HG03097 (cell line): ENCODE measurements around the gene VBP1.
"Not testable (repeated sequence)": the region's sequence is repeated elsewhere in the genome, so short reads cannot be mapped to it uniquely, and the experiment has no call there.

ENCODE experiments used
- ATAC-seq: cut with Tn5 transposase; IDR thresholded peaks from one replicate; pipeline ENCODE4 v1.9.1; 2021; ENCODE audit not compliant: unreplicated experiment, low FRiP score

VBP1 gene

GRCh38 chrX:155263854-155264628 lies 47.8 kb downstream of the VBP1 start, which contains the start of gene RAB39B:
Gene RAB39B, minus strand, starts transcription at chrX:155264491. Its CDS starts 203 bp downstream, at chrX:155264288.
- peak; percentile 79 for ATAC-seq

- ATAC-seq: no peak
Observed at GRCh38 chrX:155266439-155266838, 50.2 kb downstream of the VBP1 start.

GRCh38 chrX:155267995-155268394 lies 51.7 kb downstream of the VBP1 start:
- not testable (repeated sequence) for ATAC-seq

- ATAC-seq: no peak
Observed at GRCh38 chrX:155270969-155271368, 54.7 kb downstream of the VBP1 start.

GRCh38 chrX:155279873-155280272 lies 63.6 kb downstream of the VBP1 start:
- no peak for ATAC-seq
